ENCODE data around the gene PHACTR3.

Gene PHACTR3

GRCh38 chr20:59579404-59580145 is 24.8 kb upstream of the PHACTR3 start:
- no peak for DNase-seq (ENCODE audit: low read depth)
- H3K4me3 ChIP-seq (ENCODE audit: low read length), result no peak overlapping the region
- no peak for TF ChIP-seq CTCF (IDR thresholded peaks at IDR 0.05; ENCODE audit: insufficient read depth, low read depth, low read length, missing control alignments)

GRCh38 chr20:59580146-59580946 is 24.0 kb upstream of the PHACTR3 start:
- TF ChIP-seq CTCF (IDR thresholded peaks at IDR 0.05; ENCODE audit: insufficient read depth, low read depth, low read length, missing control alignments), result no peak
- no peak overlapping the region for H3K4me3 ChIP-seq (ENCODE audit: low read length)
- DNase-seq (ENCODE audit: low read depth), result no peak

- DNase-seq (ENCODE audit: low read depth), result no peak
- TF ChIP-seq CTCF (IDR thresholded peaks at IDR 0.05; ENCODE audit: insufficient read depth, low read depth, low read length, missing control alignments), result no peak
- H3K4me3 ChIP-seq (ENCODE audit: low read length), result no peak overlapping the region
These were observed 23.3 kb upstream of the PHACTR3 start for GRCh38 chr20:59580991-59581401.

GRCh38 chr20:59581993-59582679 is 22.2 kb upstream of the PHACTR3 start:
- TF ChIP-seq CTCF (IDR thresholded peaks at IDR 0.05; ENCODE audit: insufficient read depth, low read depth, low read length, missing control alignments), result no peak
- H3K4me3 ChIP-seq (ENCODE audit: low read length), result no peak overlapping the region
- DNase-seq (ENCODE audit: low read depth), result no peak

GRCh38 chr20:59583428-59584277 is 20.7 kb upstream of the PHACTR3 start:
- no peak for DNase-seq (ENCODE audit: low read depth)
- no peak for TF ChIP-seq CTCF (IDR thresholded peaks at IDR 0.05; ENCODE audit: insufficient read depth, low read depth, low read length, missing control alignments)
- H3K4me3 ChIP-seq (ENCODE audit: low read length), result no peak overlapping the region

GRCh38 chr20:59584278-59584925 is 19.9 kb upstream of the PHACTR3 start:
- no peak overlapping the region for H3K4me3 ChIP-seq (ENCODE audit: low read length)
- no peak for DNase-seq (ENCODE audit: low read depth)
- no peak for TF ChIP-seq CTCF (IDR thresholded peaks at IDR 0.05; ENCODE audit: insufficient read depth, low read depth, low read length, missing control alignments)

All from epithelial cell of esophagus (primary cell).